ENCODE data around the gene RAB27A. TPM values are rescaled to one million over a fixed set of nuclear protein-coding genes. Genes with fewer than 3 reads are reported as not detected.

Gene RAB27A
- total RNA-seq, 1 experiment from 2014 or later, result 12.3 TPM

GRCh38 chr15:55276324-55276723, 13.3 kb downstream of the RAB27A start:
- Histone ChIP-seq H2AFZ (no peak overlapping the region), H3K4me1 (replicated peaks; ENCODE audit: insufficient read depth) (peaks cover 19% of the 10 kb centered on the region), H3K27me3 (ENCODE audit: insufficient read depth, low read depth) (no peaks in the 10 kb centered on the region), H3K4me2 (no peak overlapping the region), H3K27ac (no peak overlapping the region), H3K9me2 (ENCODE audit: insufficient read depth) (no peaks in the 10 kb centered on the region), H3K36me3 (ENCODE audit: low read depth) (no peaks in the 10 kb centered on the region), H3K4me3 (no peak overlapping the region), H3K9me3 (ENCODE audit: insufficient read depth, low read depth) (no peaks in the 10 kb centered on the region), H4K20me1 (ENCODE audit: insufficient read depth) (no peaks in the 10 kb centered on the region), H3F3A (ENCODE audit: insufficient read depth, low read depth) (peaks cover 14% of the 10 kb centered on the region), H3K79me2 (ENCODE audit: low read depth) (no peaks in the 10 kb centered on the region)
- CTCF ChIA-PET, result no interaction called here
- intact Hi-C loops (cut with micrococcal nuclease; ENCODE audit: unreplicated experiment), result no loop called here
- DNase-seq, result no peak
- TF ChIP-seq EZH2 (IDR thresholded peaks at IDR 0.05; ENCODE audit: low read depth), result no peak
- TF ChIP-seq, protein P1, sequence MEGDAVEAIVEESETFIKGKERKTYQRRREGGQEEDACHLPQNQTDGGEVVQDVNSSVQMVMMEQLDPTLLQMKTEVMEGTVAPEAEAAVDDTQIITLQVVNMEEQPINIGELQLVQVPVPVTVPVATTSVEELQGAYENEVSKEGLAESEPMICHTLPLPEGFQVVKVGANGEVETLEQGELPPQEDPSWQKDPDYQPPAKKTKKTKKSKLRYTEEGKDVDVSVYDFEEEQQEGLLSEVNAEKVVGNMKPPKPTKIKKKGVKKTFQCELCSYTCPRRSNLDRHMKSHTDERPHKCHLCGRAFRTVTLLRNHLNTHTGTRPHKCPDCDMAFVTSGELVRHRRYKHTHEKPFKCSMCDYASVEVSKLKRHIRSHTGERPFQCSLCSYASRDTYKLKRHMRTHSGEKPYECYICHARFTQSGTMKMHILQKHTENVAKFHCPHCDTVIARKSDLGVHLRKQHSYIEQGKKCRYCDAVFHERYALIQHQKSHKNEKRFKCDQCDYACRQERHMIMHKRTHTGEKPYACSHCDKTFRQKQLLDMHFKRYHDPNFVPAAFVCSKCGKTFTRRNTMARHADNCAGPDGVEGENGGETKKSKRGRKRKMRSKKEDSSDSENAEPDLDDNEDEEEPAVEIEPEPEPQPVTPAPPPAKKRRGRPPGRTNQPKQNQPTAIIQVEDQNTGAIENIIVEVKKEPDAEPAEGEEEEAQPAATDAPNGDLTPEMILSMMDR (conservative IDR thresholded peaks at IDR 0.05), result no peak
- POLR2A ChIA-PET (ENCODE audit: unreplicated experiment), result no interaction called here
- BruUV-seq (replicated peaks), result no TSS peak

GRCh38 chr15:55270291-55270690, 19.3 kb downstream of the RAB27A start:
- TF ChIP-seq, protein P1 (conservative IDR thresholded peaks at IDR 0.05), result no peak
- TF ChIP-seq EZH2 (IDR thresholded peaks at IDR 0.05; ENCODE audit: low read depth), result no peak
- no peak for DNase-seq
- H3K27ac ChIP-seq, result no peak overlapping the region
- no peaks in the 10 kb centered on the region for H4K20me1 ChIP-seq (ENCODE audit: insufficient read depth)
- BruUV-seq (replicated peaks), result no TSS peak
- intact Hi-C loops (cut with micrococcal nuclease; ENCODE audit: unreplicated experiment), result no loop called here
- CTCF ChIA-PET, result no interaction called here
- no peaks in the 10 kb centered on the region for H3K36me3 ChIP-seq (ENCODE audit: low read depth)
- no peak overlapping the region for H2AFZ ChIP-seq
- no peaks in the 10 kb centered on the region for H3K27me3 ChIP-seq (ENCODE audit: insufficient read depth, low read depth)
- no peak overlapping the region for H3K4me2 ChIP-seq
- no peaks in the 10 kb centered on the region for H3K9me2 ChIP-seq (ENCODE audit: insufficient read depth)
- no peaks in the 10 kb centered on the region for H3F3A ChIP-seq (ENCODE audit: insufficient read depth, low read depth)
- H3K79me2 ChIP-seq (ENCODE audit: low read depth), result no peaks in the 10 kb centered on the region
- no peaks in the 10 kb centered on the region for H3K4me1 ChIP-seq (replicated peaks; ENCODE audit: insufficient read depth)
- H3K4me3 ChIP-seq, result no peak overlapping the region
- POLR2A ChIA-PET (ENCODE audit: unreplicated experiment), result no interaction called here
- no peaks in the 10 kb centered on the region for H3K9me3 ChIP-seq (ENCODE audit: insufficient read depth, low read depth)

DNA sequence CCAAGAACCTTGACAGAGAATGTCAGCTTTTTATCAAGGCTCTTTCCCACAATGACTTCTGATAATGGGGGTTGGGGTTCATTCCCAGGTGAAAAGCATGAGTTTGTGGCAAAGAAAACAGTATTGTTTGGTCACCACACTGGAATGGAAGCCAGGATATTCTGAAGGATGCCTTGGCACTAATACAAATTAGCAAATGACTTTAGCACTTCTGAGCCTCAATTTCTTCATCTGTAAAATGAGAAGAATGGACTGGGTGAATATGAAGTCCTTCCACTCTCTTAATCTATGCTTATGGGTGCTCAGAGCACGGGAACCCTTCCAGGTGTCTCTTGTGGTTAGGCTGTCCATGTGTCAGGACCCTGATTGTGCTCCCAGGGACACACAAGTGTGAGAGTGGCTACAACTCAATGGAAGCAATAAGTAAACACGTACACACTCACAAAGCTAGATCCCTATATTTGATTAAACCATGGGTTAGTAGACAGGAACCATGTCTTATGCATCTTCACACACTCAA, 21.4 kb downstream of the RAB27A start:
- TF ChIP-seq, protein P1 (conservative IDR thresholded peaks at IDR 0.05), result no peak
- no peak for TF ChIP-seq EZH2 (IDR thresholded peaks at IDR 0.05; ENCODE audit: low read depth)
- H3K27me3 ChIP-seq (ENCODE audit: insufficient read depth, low read depth), result no peaks in the 10 kb centered on the region
- CTCF ChIA-PET, result no interaction called here
- no peaks in the 10 kb centered on the region for H3F3A ChIP-seq (ENCODE audit: insufficient read depth, low read depth)
- H3K79me2 ChIP-seq (ENCODE audit: low read depth), result no peaks in the 10 kb centered on the region
- DNase-seq, result no peak
- H3K4me1 ChIP-seq (replicated peaks; ENCODE audit: insufficient read depth), result no peaks in the 10 kb centered on the region
- POLR2A ChIA-PET (ENCODE audit: unreplicated experiment), result no interaction called here
- H3K9me3 ChIP-seq (ENCODE audit: insufficient read depth, low read depth), result no peaks in the 10 kb centered on the region
- no TSS peak for BruUV-seq (replicated peaks)
- no peak overlapping the region for H2AFZ ChIP-seq
- no peak overlapping the region for H3K4me3 ChIP-seq
- no peak overlapping the region for H3K4me2 ChIP-seq
- no peak overlapping the region for H3K27ac ChIP-seq
- no peaks in the 10 kb centered on the region for H3K9me2 ChIP-seq (ENCODE audit: insufficient read depth)
- no peaks in the 10 kb centered on the region for H4K20me1 ChIP-seq (ENCODE audit: insufficient read depth)
- intact Hi-C loops (cut with micrococcal nuclease; ENCODE audit: unreplicated experiment), result no loop called here
- no peaks in the 10 kb centered on the region for H3K36me3 ChIP-seq (ENCODE audit: low read depth)

Data from PC-9 (cell line).